Activated T-helper 1 cell treated with anti-CD3 and anti-CD28 coated beads, Interleukin-12 subunit alpha, Interleukin-12 subunit beta, Interleukin-2, Interleukin-4 antibody, amounts not matched to agents 30 ng/mL and 10 ng/mL and 1 ng/mL, durations not matched to agents 14 hours and 24 hours and 36 hours (primary cell): Measurements from ENCODE around the gene EPS15. TPM values are rescaled to one million over a fixed set of nuclear protein-coding genes. Genes with fewer than 3 reads are reported as not detected.
"Not testable (repeated sequence)": the region's sequence is repeated elsewhere in the genome, so short reads cannot be mapped to it uniquely, and the experiment has no call there.

Experiments
- DNase-seq: peaks from one replicate; pipeline ENCODE4 v3.0.0; 2021; ENCODE audit warnings: low spot score
- H3K27ac Mint-ChIP-seq: one replicate; pipeline ENCODE4 v1.8.0; 2021; ENCODE audit warnings: mild to moderate bottlenecking, mixed read lengths
- H3K27me3 Mint-ChIP-seq: one replicate; pipeline ENCODE4 v1.8.0; 2022; ENCODE audit warnings: mild to moderate bottlenecking, moderate library complexity, mixed read lengths; ENCODE audit not compliant: insufficient read depth
- H3K36me3 Mint-ChIP-seq: one replicate; pipeline ENCODE4 v1.8.0; 2021; ENCODE audit warnings: low read depth, mixed read lengths
- H3K4me1 Mint-ChIP-seq: one replicate; pipeline ENCODE4 v1.8.0; 2021; ENCODE audit warnings: low read depth, mixed read lengths
- H3K4me3 Mint-ChIP-seq: one replicate; pipeline ENCODE4 v1.8.0; 2021; ENCODE audit warnings: mild to moderate bottlenecking, moderate library complexity, mixed read lengths
- H3K9me3 Mint-ChIP-seq: one replicate; pipeline ENCODE4 v1.8.0; 2021; ENCODE audit warnings: mixed read lengths
- intact Hi-C: fragments of 100-400 bp; cut with micrococcal nuclease; formaldehyde crosslinking; loops from one replicate; pipeline ENCODE4 v1.15.1; 2024
- total RNA-seq: library from RNA; stranded (reverse); gene quantifications from 2 replicates; pipeline ENCODE4 v1.2.3, GENCODE V29; 2022

EPS15 gene
- total RNA-seq, 1 donor from 2014 or later: 55.5 TPM

DNA sequence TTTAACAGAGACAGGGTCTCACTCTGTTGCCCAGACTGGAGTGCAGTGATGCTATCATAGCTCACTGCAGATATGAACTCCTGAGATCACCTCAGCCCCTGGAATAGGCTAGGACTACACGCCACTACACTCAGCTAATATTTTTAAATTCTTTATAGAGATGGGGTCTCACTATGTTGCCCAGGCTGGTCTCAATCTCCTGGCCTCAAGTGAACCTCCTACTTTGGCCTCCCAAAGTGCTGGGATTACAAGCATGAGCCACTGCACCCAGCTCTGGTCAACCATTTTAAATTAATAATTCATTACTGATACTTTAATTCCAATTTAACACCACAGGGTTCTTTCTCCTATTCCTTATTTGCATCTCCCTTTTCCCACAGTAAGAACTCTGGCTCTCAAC, 18.5 kb upstream of the EPS15 start:
- no peaks in the 10 kb centered on the region for H3K9me3 Mint-ChIP-seq
- peaks cover 2% of the 10 kb centered on the region for H3K27me3 Mint-ChIP-seq
- H3K4me3 Mint-ChIP-seq: no peak overlapping the region
- no peak overlapping the region for H3K27ac Mint-ChIP-seq
- H3K36me3 Mint-ChIP-seq: peaks cover 5% of the 10 kb centered on the region
- DNase-seq: no peak
- peaks cover 30% of the 10 kb centered on the region for H3K4me1 Mint-ChIP-seq
- intact Hi-C loops: loop anchor here (10.0 kb wide), 1 partner anchor 193 kb away; no protein-coding TSS in a partner anchor

DNA sequence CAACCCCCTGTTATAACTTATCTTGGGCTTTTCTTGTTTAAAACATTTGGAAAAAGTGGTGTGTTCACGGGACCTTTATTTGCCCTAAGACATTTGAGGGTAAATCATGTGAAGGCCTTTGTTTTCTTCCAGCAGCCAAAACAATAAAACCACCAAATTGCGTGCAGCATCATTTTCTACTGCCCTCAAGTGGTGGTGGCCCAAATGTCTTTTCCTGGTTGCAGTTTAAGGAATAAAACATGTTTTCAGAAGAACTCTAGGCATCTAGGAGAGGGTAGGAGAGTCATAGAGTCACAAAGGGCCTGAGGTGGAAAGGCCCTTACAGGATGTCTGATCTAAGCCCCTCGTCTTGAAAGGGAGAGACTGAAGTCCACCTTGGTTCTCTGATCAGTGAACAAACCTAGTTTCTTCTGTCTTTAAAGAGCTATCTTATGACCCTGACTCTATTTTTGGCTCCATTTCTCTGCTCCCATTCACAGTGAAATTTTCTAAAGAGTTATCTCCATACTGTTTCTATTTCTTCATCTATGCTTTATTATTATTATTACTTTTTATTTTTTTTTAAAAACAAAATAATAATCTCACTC, 16.0 kb upstream of the EPS15 start:
- Mint-ChIP-seq H3K27ac (no peak overlapping the region), H3K9me3 (no peaks in the 10 kb centered on the region), H3K36me3 (peaks cover 5% of the 10 kb centered on the region), H3K4me1 (peaks cover 14% of the 10 kb centered on the region), H3K27me3 (peaks cover 2% of the 10 kb centered on the region), H3K4me3 (no peak overlapping the region)
- intact Hi-C loops: loop anchor here (10.0 kb wide), 1 partner anchor 190 kb away; no protein-coding TSS in a partner anchor
- no peak for DNase-seq

DNA sequence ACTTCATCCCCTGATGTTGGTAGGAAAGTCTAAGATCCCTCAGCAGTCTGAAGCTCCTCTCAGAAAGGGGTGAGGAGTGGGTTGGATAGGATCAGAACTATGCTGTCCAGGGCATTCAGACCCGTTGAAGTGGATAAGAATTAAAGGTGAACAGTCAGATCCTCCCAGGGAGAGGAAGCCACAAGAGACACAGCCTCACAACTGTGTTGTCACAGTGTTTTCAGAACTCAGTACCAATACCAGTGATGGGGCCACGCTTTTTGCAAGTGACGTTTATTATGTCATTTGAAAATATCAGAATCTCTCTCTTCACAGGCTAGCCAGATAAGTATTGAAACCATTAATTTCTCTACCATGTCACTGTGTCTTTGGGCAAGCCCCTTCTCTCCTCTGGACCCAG, 15.4 kb upstream of the EPS15 start:
- Mint-ChIP-seq H3K9me3 (no peaks in the 10 kb centered on the region), H3K4me1 (peaks cover 10% of the 10 kb centered on the region), H3K27me3 (no peaks in the 10 kb centered on the region), H3K4me3 (no peak overlapping the region), H3K27ac (peak overlapping the region; percentile 4), H3K36me3 (peaks cover 5% of the 10 kb centered on the region)
- DNase-seq: no peak
- intact Hi-C loops: loop anchor here (10.0 kb wide), 1 partner anchor 190 kb away; no protein-coding TSS in a partner anchor

DNA sequence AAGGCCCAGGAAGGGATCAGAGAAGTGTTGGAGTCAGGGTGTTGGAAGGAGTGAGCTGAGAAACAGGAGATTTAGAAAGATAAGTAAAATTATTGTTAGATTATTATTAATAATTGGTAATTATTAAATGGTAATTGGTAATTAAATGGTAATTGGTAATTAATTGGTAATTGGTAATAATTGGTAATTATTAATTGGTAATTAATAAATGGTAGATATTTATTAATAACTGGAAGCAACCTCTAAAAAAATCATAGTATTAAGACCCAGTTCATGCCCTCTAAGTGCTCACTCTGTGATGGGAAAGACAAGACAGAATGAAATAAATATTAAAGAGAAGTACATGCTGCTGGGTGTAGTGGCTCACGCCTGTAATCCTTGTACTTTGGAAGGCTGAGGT, 13.8 kb upstream of the EPS15 start:
- Mint-ChIP-seq H3K4me1 (peaks cover 10% of the 10 kb centered on the region), H3K9me3 (no peaks in the 10 kb centered on the region), H3K27ac (no peak overlapping the region), H3K27me3 (no peaks in the 10 kb centered on the region), H3K4me3 (no peak overlapping the region), H3K36me3 (no peaks in the 10 kb centered on the region)
- no peak for DNase-seq
- intact Hi-C loops: loop anchor here (10.0 kb wide), 1 partner anchor 188 kb away; no protein-coding TSS in a partner anchor

DNA sequence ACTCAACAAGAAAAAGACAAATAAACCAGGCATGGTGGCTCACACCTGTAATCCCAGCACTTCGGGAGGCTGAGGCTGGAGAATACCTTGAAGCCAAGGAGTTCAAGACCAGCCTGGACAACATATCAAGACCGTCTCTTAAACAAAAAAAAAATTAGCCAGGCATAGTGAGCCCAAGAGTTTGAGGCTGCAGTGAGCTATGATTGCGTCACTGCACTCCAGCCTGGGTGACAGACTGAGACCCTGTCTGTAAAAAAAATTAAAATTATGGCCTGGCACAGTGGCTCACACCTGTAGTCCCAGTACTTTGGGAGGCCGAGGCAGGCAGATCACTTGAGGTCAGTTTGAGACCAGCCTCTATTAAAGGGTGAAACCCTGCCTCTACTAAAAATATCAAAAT, 11.4 kb upstream of the EPS15 start:
- H3K4me3 Mint-ChIP-seq, H3K9me3 Mint-ChIP-seq: not testable (repeated sequence)

DNA sequence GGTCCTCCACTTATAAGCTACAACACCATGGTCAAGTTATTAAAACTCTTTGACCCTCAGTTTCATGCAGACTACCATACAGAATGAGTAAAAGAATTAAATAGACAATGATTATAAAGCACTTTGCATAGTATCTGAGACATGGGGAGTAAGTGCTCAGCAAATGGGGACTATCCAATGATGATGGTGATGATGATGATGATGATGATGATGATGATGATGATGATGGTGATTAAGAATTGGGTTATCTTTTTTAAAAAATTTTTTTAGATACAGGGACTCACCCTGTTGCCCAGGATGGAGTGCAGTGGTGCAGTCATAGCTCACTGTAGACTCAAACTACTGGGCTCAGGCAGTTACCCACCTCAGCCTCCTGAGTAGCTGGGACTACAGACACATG, 8.1 kb upstream of the EPS15 start:
- no peaks in the 10 kb centered on the region for H3K36me3 Mint-ChIP-seq
- no peaks in the 10 kb centered on the region for H3K9me3 Mint-ChIP-seq
- no peak overlapping the region for H3K27ac Mint-ChIP-seq
- intact Hi-C loops: loop anchor here (10.0 kb wide), 1 partner anchor 1198 kb away; the partner anchor contains the start of gene ZYG11B
- DNase-seq: no peak
- H3K4me3 Mint-ChIP-seq: no peak overlapping the region
- H3K27me3 Mint-ChIP-seq: no peaks in the 10 kb centered on the region
- no peaks in the 10 kb centered on the region for H3K4me1 Mint-ChIP-seq

More for the DNA sequence above, 11.4 kb upstream of the EPS15 start:
- not testable (repeated sequence) for H3K27ac Mint-ChIP-seq, H3K36me3 Mint-ChIP-seq, DNase-seq, H3K27me3 Mint-ChIP-seq
- intact Hi-C loops: loop anchor here (10.0 kb wide), 1 partner anchor 186 kb away; no protein-coding TSS in a partner anchor
- peaks cover 10% of the 10 kb centered on the region for H3K4me1 Mint-ChIP-seq

DNA sequence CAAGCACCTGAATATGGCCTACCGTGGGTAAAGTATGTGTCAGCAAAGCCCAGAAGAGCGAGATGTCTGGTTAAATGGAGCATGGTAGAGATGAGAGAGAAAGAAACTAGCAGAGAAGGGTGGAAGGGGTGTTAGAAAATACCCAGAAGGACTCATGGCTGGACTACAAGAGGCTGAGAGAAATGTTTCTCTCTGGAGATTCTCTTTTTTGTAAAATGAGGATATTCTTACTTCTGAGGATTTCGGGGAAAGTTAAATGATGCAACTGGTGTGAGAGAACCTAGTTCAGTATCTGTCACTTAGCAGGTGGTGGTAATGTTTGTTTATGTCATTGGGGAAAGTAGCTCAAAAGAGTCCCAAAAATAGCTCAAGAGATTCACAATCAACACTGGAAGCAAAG, 7.2 kb upstream of the EPS15 start:
- Mint-ChIP-seq H3K4me1 (peaks cover under 1% of the 10 kb centered on the region), H3K36me3 (no peaks in the 10 kb centered on the region), H3K27ac (no peak overlapping the region), H3K9me3 (no peaks in the 10 kb centered on the region), H3K27me3 (no peaks in the 10 kb centered on the region), H3K4me3 (no peak overlapping the region)
- DNase-seq: no peak
- intact Hi-C loops: loop anchor here (10.0 kb wide), 1 partner anchor 1199 kb away; the partner anchor contains the start of gene ZYG11B

DNA sequence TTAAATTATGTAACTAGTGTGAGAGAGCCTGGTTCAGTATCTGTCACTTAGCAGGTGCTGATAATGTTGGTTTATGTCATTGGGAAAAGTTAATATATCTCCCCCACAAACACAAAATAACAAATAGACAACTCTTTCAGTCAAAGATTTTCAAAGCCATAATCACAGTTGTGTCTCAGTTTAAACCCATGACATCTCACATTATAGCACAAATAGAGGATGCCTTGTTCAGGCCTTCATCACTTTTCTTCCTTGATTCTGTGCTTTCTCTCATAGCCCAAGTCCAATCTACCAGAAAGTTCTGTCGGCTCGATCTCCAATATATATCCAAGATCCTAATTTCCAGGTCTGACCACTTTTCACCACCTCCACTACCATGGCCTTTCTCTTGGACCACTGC, 6.2 kb upstream of the EPS15 start:
- Mint-ChIP-seq H3K36me3 (no peaks in the 10 kb centered on the region), H3K4me1 (peaks cover 10% of the 10 kb centered on the region), H3K4me3 (no peak overlapping the region), H3K9me3 (no peaks in the 10 kb centered on the region), H3K27me3 (no peaks in the 10 kb centered on the region), H3K27ac (no peak overlapping the region)
- intact Hi-C loops: loop anchor here (10.0 kb wide), 1 partner anchor 1200 kb away; the partner anchor contains the start of gene ZYG11B
- DNase-seq: no peak

DNA sequence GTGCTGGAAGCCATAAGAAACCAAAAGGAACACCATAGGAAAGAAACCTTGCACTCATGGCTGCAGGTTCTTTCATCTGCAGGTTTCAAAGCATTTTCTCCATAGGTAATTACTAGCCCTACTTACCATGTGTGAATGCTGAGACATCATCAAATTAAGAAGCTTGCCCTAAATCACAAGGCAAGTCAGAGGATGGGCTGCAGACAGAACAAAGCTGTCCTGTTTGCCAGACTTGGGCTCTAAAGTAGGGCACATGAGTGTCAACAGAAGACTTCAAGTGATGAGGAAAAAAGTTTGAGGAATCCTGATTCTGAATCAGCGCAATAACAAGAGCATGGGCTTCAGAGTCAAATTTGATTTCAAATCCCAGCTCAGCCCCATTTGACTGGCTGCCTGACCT, 5.8 kb upstream of the EPS15 start:
- DNase-seq: no peak
- Mint-ChIP-seq H3K4me1 (peaks cover 14% of the 10 kb centered on the region), H3K4me3 (no peak overlapping the region), H3K27ac (no peak overlapping the region), H3K27me3 (no peaks in the 10 kb centered on the region), H3K36me3 (no peaks in the 10 kb centered on the region), H3K9me3 (no peaks in the 10 kb centered on the region)
- intact Hi-C loops: loop anchor here (10.0 kb wide), 1 partner anchor 1200 kb away; the partner anchor contains the start of gene ZYG11B

DNA sequence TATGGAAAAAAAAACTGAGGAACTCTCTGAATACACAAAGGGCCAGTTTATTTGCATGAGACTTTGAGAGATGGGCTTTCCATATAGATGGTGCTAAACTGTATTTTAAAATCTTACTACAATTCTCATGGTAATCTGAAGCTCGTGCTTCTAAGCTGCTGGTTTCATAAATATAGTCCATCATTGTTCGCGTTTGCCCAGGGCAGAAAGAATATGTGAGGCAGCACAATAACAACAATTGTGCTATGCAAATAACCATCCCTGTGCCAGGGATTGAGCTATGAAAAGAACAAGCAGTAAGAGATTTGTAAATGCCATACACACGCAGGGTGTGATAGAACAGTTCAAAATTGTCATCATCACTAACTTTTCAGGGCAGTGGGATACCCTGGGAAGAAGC, 4.9 kb upstream of the EPS15 start:
- H3K9me3 Mint-ChIP-seq: no peaks in the 10 kb centered on the region
- no peak overlapping the region for H3K4me3 Mint-ChIP-seq
- no peaks in the 10 kb centered on the region for H3K27me3 Mint-ChIP-seq
- H3K27ac Mint-ChIP-seq: no peak overlapping the region
- H3K4me1 Mint-ChIP-seq: peaks cover 20% of the 10 kb centered on the region
- intact Hi-C loops: loop anchor here (10.0 kb wide), 1 partner anchor 1201 kb away; the partner anchor contains the start of gene ZYG11B
- H3K36me3 Mint-ChIP-seq: no peaks in the 10 kb centered on the region
- DNase-seq: no peak

DNA sequence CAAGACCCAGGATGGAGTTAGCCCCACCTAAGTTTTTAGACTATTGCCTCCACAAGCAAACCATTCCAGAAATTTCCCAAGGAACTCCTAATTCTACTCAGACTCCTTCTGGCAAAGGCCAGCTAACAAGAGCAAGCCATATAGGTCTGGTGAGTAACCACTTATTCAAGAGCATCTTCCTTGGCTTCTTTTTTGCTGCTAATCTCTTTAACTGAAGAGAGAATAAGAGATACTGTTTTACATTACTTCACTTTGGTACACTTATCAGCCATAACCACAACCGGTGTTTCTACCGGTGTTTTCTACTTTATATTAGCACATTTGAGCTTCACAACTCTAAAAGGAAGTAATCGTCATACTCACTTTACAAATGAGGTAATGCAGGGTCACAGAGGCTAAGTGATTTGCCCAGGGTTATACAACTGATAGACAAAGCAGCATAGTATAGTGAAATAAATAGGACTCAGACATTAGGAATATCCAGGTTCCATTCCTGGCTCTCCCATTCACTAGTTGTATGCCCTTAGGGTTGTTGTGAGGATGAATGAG, 1.7 kb upstream of the EPS15 start:
- no peaks in the 10 kb centered on the region for H3K27me3 Mint-ChIP-seq
- H3K4me3 Mint-ChIP-seq: peak overlapping the region; percentile 41
- intact Hi-C loops: loop anchor here (2.0 to 10.0 kb wide), 2 partner anchors 32 to 1204 kb away; partner anchors contain the start of gene ZYG11B
- peaks cover 4% of the 10 kb centered on the region for H3K36me3 Mint-ChIP-seq
- H3K9me3 Mint-ChIP-seq: no peaks in the 10 kb centered on the region
- DNase-seq: no peak
- peaks cover 46% of the 10 kb centered on the region for H3K4me1 Mint-ChIP-seq
- no peak overlapping the region for H3K27ac Mint-ChIP-seq

DNA sequence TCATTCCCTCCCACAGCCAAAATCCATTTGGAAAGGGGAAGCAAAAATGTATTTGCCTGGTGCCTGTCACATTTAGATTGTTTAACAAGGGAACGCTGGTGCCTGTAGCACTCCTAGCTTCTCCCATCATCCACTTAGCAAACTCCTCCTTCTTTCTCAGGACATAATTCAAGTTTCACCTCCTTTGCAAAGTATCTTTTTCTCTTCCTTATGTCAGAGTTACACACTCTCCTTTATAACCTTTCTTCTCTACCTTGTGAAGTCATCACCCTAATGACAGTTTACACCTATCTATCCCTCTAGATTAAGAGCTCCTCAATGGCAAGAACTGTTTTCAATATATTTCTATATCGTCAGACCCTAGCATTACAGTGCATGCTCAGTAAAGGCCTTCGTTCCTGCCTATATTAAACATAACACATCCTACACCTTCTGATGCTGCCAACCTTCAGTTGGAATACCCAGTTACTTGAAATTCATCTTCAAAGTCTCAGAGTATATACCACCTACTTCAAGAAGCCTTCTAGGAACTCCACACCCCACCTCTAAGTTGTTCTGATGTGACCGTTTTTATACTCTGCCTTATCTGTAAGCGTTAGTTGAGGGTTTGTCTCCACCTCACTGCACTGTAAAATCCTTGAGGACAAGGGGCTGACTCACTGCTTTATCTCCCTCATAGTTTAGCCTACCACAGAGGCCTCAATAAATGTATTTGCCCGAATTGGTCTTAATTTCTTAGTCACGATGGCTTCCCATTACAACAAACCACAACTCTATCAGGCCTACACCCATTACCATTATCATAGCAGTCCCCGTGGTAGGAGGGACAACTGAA, 1.0 kb upstream of the EPS15 start:
- intact Hi-C loops: loop anchor here (1.0 to 10.0 kb wide), 12 partner anchors 15 to 1205 kb away; partner anchors contain the start of genes BTF3L4, CDKN2C, NRDC and OSBPL9
- H3K4me3 Mint-ChIP-seq: peak overlapping the region; percentile 41
- H3K27me3 Mint-ChIP-seq: no peaks in the 10 kb centered on the region
- peak overlapping the region; percentile 21 for H3K27ac Mint-ChIP-seq
- no peak for DNase-seq
- H3K4me1 Mint-ChIP-seq: peaks cover 53% of the 10 kb centered on the region
- peaks cover 4% of the 10 kb centered on the region for H3K36me3 Mint-ChIP-seq
- no peaks in the 10 kb centered on the region for H3K9me3 Mint-ChIP-seq
